Neural cell (in vitro differentiated cells): ENCODE measurements around the gene MS4A3. TPM values are rescaled to one million over a fixed set of nuclear protein-coding genes. Genes with fewer than 3 reads are reported as not detected.

Experiments
- H2AFZ ChIP-seq: fragments of 200-600, 300-800 bp; sonication (generic), shearing (Covaris generic); 2 replicates; pipeline ENCODE4 v1.6.0; 2014; ENCODE audit warnings: low read depth, mild to moderate bottlenecking, antibody characterized with exemption, low read length, moderate library complexity
- H3F3A ChIP-seq: fragments of 200-600 bp; shearing (Covaris generic); 2 replicates; pipeline ENCODE4 v1.6.1; 2016; ENCODE audit warnings: mild to moderate bottlenecking, moderate library complexity, mixed read lengths, antibody characterized with exemption, low read length; ENCODE audit not compliant: insufficient read depth, poor library complexity, severe bottlenecking
- H3K27ac ChIP-seq: fragments of 200-600, 300-800 bp; sonication (generic), shearing (Covaris generic); 2 replicates; pipeline ENCODE4 v1.5.1; 2014; ENCODE audit warnings: mild to moderate bottlenecking, low read length, moderate library complexity
- H3K27me3 ChIP-seq: fragments of 300-800, 200-600 bp; sonication (generic), shearing (Covaris generic); 2 replicates; pipeline ENCODE4 v1.6.0; 2014; ENCODE audit warnings: mild to moderate bottlenecking, low read depth, low read length, moderate library complexity; ENCODE audit not compliant: insufficient read depth
- H3K36me3 ChIP-seq: fragments of 300-800, 200-600 bp; sonication (generic), shearing (Covaris generic); 2 replicates; pipeline ENCODE4 v1.5.1; 2014; ENCODE audit warnings: mild to moderate bottlenecking, antibody characterized with exemption, low read length, moderate library complexity; ENCODE audit not compliant: insufficient read depth
- H3K4me2 ChIP-seq: fragments of 300-800, 200-600 bp; sonication (generic), shearing (Covaris generic); 2 replicates; pipeline ENCODE4 v1.6.0; 2014; ENCODE audit warnings: mild to moderate bottlenecking, low read length
- H3K4me3 ChIP-seq: fragments of 300-800, 200-600 bp; sonication (generic), shearing (Covaris generic); 2 replicates; pipeline ENCODE4 v1.5.1; 2014; ENCODE audit warnings: mild to moderate bottlenecking, low read length, moderate library complexity
- H3K79me2 ChIP-seq: fragments of 200-600 bp; shearing (Covaris generic); replicated peaks from 2 replicates; pipeline ENCODE4 v1.6.0; 2014; ENCODE audit warnings: mild to moderate bottlenecking, low read length, moderate library complexity; ENCODE audit not compliant: insufficient read depth
- H3K9ac ChIP-seq: fragments of 300-800, 200-600 bp; sonication (generic), shearing (Covaris generic); 2 replicates; pipeline ENCODE4 v1.6.1; 2016; ENCODE audit warnings: mild to moderate bottlenecking, low read length, mixed read lengths
- H3K9me2 ChIP-seq: fragments of 200-600 bp; shearing (Covaris generic); 2 replicates; pipeline ENCODE4 v1.6.1; 2016; ENCODE audit warnings: mild to moderate bottlenecking, low read length, mixed read lengths; ENCODE audit not compliant: insufficient read depth
- H3K9me3 ChIP-seq: fragments of 200-600, 300-800 bp; sonication (generic), shearing (Covaris generic); 2 replicates; pipeline ENCODE4 v1.6.1; 2016; ENCODE audit warnings: mild to moderate bottlenecking, mixed run types, low read length, moderate library complexity, mixed read lengths
- H4K20me1 ChIP-seq: fragments of 200-600 bp; shearing (Covaris generic); 2 replicates; pipeline ENCODE4 v1.6.1; 2016; ENCODE audit warnings: mild to moderate bottlenecking, mixed run types; ENCODE audit not compliant: insufficient read depth
- EP300 ChIP-seq: fragments of 450-650 bp; conservative IDR thresholded peaks from 2 replicates; pipeline ENCODE4 v1.6.1; 2014; ENCODE audit warnings: antibody characterized with exemption, mild to moderate bottlenecking, moderate library complexity; ENCODE audit not compliant: poor library complexity, severe bottlenecking
- EZH2 ChIP-seq: fragments of 200-600, 300-800 bp; shearing (Covaris generic), sonication (generic); IDR thresholded peaks from 2 replicates; pipeline ENCODE4 v1.6.1; 2014; ENCODE audit warnings: antibody characterized with exemption, low read length, borderline replicate concordance, mild to moderate bottlenecking; ENCODE audit not compliant: insufficient read depth, poor library complexity, severe bottlenecking
- MXI1 ChIP-seq: fragments of 450-650 bp; conservative IDR thresholded peaks from 2 replicates; pipeline ENCODE4 v1.6.1; 2014; ENCODE audit warnings: antibody characterized with exemption, mild to moderate bottlenecking; ENCODE audit not compliant: poor library complexity, severe bottlenecking
- POLR2AphosphoS5 ChIP-seq: IDR thresholded peaks from 2 replicates; pipeline ENCODE4 v1.6.1; 2012
- RAD21 ChIP-seq: fragments of 450-650 bp; conservative IDR thresholded peaks from 2 replicates; pipeline ENCODE4 v1.6.1; 2014; ENCODE audit warnings: antibody characterized with exemption, mild to moderate bottlenecking, moderate library complexity
- SMC3 ChIP-seq: fragments of 450-650 bp; conservative IDR thresholded peaks from 2 replicates; pipeline ENCODE4 v1.6.1; 2014; ENCODE audit warnings: antibody characterized with exemption, mild to moderate bottlenecking, moderate library complexity; ENCODE audit not compliant: poor library complexity
- TAF1 ChIP-seq: IDR thresholded peaks from 2 replicates; pipeline ENCODE4 v1.6.1; 2012; ENCODE audit warnings: low read depth
- polyA plus RNA-seq: library from polyadenylated mRNA; depleted of rRNA; stranded (reverse); fragments of >200 nt; gene quantifications from 2 replicates; pipeline ENCODE4 v1.2.3, GENCODE V29; 2014
- TF ChIP-seq, protein P1 (sequence below): fragments of 450-650 bp; IDR thresholded peaks from 2 replicates; pipeline ENCODE4 v1.5.1; 2014; ENCODE audit warnings: antibody characterized with exemption, mild to moderate bottlenecking, moderate library complexity; ENCODE audit not compliant: poor library complexity, severe bottlenecking
- TF ChIP-seq, protein P2 (sequence below): IDR thresholded peaks from 2 replicates; pipeline ENCODE4 v1.6.1; 2012; ENCODE audit warnings: borderline replicate concordance

The MS4A3 gene
- polyA plus RNA-seq, 1 donor from 2014 or later = not detected

DNA sequence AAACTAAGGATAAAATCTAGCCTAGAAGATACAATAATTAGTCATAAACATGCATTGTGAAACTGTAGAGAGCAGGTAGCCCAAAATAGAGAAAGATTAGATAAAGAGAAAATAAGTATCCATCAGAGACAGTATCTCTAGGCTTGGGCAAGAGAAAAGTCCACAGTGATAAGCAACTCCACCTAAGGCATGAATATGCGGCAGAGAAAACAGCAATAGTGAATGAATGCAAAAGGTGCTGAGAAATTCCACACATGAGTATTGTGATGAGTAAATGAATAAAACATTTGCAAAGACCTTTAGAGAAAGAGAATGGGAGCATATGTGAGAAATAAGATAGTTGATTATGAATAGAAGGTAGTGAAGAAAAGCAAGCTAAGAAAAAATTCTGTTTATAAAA, 40.7 kb downstream of the MS4A3 start:
- H3K9ac ChIP-seq = no peak overlapping the region
- H3K9me3 ChIP-seq = no peaks in the 10 kb centered on the region
- H3K79me2 ChIP-seq = no peaks in the 10 kb centered on the region
- H3K27me3 ChIP-seq = no peaks in the 10 kb centered on the region
- H4K20me1 ChIP-seq = no peaks in the 10 kb centered on the region
- H3K4me3 ChIP-seq = no peak overlapping the region
- no peak overlapping the region for H3K27ac ChIP-seq
- H3K4me2 ChIP-seq = no peak overlapping the region
- H3K9me2 ChIP-seq = no peaks in the 10 kb centered on the region
- TF ChIP-seq POLR2AphosphoS5 = no peak
- TF ChIP-seq SMC3 = no peak
- TF ChIP-seq TAF1 = no peak
- no peak for TF ChIP-seq RAD21
- TF ChIP-seq EZH2 = no peak
- no peak for TF ChIP-seq MXI1
- TF ChIP-seq, protein P1, sequence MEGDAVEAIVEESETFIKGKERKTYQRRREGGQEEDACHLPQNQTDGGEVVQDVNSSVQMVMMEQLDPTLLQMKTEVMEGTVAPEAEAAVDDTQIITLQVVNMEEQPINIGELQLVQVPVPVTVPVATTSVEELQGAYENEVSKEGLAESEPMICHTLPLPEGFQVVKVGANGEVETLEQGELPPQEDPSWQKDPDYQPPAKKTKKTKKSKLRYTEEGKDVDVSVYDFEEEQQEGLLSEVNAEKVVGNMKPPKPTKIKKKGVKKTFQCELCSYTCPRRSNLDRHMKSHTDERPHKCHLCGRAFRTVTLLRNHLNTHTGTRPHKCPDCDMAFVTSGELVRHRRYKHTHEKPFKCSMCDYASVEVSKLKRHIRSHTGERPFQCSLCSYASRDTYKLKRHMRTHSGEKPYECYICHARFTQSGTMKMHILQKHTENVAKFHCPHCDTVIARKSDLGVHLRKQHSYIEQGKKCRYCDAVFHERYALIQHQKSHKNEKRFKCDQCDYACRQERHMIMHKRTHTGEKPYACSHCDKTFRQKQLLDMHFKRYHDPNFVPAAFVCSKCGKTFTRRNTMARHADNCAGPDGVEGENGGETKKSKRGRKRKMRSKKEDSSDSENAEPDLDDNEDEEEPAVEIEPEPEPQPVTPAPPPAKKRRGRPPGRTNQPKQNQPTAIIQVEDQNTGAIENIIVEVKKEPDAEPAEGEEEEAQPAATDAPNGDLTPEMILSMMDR = no peak
- TF ChIP-seq, protein P2, sequence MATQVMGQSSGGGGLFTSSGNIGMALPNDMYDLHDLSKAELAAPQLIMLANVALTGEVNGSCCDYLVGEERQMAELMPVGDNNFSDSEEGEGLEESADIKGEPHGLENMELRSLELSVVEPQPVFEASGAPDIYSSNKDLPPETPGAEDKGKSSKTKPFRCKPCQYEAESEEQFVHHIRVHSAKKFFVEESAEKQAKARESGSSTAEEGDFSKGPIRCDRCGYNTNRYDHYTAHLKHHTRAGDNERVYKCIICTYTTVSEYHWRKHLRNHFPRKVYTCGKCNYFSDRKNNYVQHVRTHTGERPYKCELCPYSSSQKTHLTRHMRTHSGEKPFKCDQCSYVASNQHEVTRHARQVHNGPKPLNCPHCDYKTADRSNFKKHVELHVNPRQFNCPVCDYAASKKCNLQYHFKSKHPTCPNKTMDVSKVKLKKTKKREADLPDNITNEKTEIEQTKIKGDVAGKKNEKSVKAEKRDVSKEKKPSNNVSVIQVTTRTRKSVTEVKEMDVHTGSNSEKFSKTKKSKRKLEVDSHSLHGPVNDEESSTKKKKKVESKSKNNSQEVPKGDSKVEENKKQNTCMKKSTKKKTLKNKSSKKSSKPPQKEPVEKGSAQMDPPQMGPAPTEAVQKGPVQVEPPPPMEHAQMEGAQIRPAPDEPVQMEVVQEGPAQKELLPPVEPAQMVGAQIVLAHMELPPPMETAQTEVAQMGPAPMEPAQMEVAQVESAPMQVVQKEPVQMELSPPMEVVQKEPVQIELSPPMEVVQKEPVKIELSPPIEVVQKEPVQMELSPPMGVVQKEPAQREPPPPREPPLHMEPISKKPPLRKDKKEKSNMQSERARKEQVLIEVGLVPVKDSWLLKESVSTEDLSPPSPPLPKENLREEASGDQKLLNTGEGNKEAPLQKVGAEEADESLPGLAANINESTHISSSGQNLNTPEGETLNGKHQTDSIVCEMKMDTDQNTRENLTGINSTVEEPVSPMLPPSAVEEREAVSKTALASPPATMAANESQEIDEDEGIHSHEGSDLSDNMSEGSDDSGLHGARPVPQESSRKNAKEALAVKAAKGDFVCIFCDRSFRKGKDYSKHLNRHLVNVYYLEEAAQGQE = no peak
- no peak for TF ChIP-seq EP300
- H3K36me3 ChIP-seq = no peaks in the 10 kb centered on the region
- H3F3A ChIP-seq = no peaks in the 10 kb centered on the region
- H2AFZ ChIP-seq = no peak overlapping the region

DNA sequence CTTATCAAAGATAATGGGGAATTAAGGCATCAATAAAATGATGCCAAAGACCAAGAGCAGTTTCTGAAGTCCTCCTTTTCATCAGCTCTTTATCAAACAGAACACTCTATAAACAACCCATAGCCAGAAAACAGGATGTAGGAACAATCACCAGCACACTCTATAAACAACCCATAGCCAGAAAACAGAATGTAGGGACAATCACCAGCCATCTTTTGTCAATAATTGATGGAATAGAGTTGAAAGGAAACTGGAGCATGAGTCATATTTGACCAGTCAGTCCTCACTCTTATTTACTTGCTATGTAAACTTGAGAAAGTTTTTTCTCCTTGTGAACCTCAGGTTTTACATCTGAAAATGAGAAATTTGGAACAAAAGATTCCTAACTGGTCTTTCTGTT, 42.0 kb downstream of the MS4A3 start:
- H3F3A ChIP-seq = no peaks in the 10 kb centered on the region

More for the DNA sequence above, 42.0 kb downstream of the MS4A3 start:
- TF ChIP-seq, protein P2 = no peak
- TF ChIP-seq MXI1 (no peak), POLR2AphosphoS5 (no peak), TAF1 (no peak), EZH2 (no peak), SMC3 (no peak), RAD21 (no peak), EP300 (no peak)
- TF ChIP-seq, protein P1 = no peak
- no peak overlapping the region for H3K4me3 ChIP-seq
- no peaks in the 10 kb centered on the region for H3K36me3 ChIP-seq
- H3K27me3 ChIP-seq = no peaks in the 10 kb centered on the region
- H3K9ac ChIP-seq = no peak overlapping the region
- H3K79me2 ChIP-seq = no peaks in the 10 kb centered on the region
- no peak overlapping the region for H3K4me2 ChIP-seq
- no peaks in the 10 kb centered on the region for H3K9me2 ChIP-seq
- no peak overlapping the region for H3K27ac ChIP-seq
- no peak overlapping the region for H2AFZ ChIP-seq
- H4K20me1 ChIP-seq = no peaks in the 10 kb centered on the region
- H3K9me3 ChIP-seq = no peaks in the 10 kb centered on the region
